GM18517 (cell line): ENCODE results near the gene PEAK3.

Source experiments
- ATAC-seq: cut with Tn5 transposase; IDR thresholded peaks from one replicate; pipeline ENCODE4 v1.9.1; 2021; ENCODE audit warnings: mild to moderate bottlenecking, moderate library complexity; ENCODE audit not compliant: unreplicated experiment

PEAK3 gene

GRCh38 chr19:2282062-2282861 lies at the start of gene PEAK3:
PEAK3 (minus strand) TSS chr19:2282175; CDS start chr19:2280931, 1,244 bp downstream.
- ATAC-seq: no peak

- ATAC-seq: no peak
Measured at GRCh38 chr19:2330632-2331284, 48.8 kb upstream of the PEAK3 start.

GRCh38 chr19:2330255-2330631 lies 48.3 kb upstream of the PEAK3 start:
- ATAC-seq: no peak

- ATAC-seq: no peak
Measured at GRCh38 chr19:2329501-2329916, 47.5 kb upstream of the PEAK3 start.

GRCh38 chr19:2329149-2329478 lies 47.1 kb upstream of the PEAK3 start:
- no peak for ATAC-seq

GRCh38 chr19:2328401-2329148 lies 46.6 kb upstream of the PEAK3 start, which contains the start of the genes LSM7 and SPPL2B:
LSM7 (minus strand) TSS chr19:2328586; CDS start chr19:2328566, 20 bp downstream.
SPPL2B (plus strand) TSS chr19:2328684; CDS start chr19:2328710, 26 bp downstream.
- ATAC-seq: peak; percentile 55

- peak; percentile 13 for ATAC-seq
Measured at GRCh38 chr19:2327773-2328400, 45.9 kb upstream of the PEAK3 start.

GRCh38 chr19:2326699-2327360 lies 44.9 kb upstream of the PEAK3 start:
- ATAC-seq: no peak

- no peak for ATAC-seq
Measured at GRCh38 chr19:2325281-2326046, 43.5 kb upstream of the PEAK3 start.

- no peak for ATAC-seq
Measured at GRCh38 chr19:2324220-2324948, 42.4 kb upstream of the PEAK3 start.

- ATAC-seq: no peak
Measured at GRCh38 chr19:2323707-2324106, 41.7 kb upstream of the PEAK3 start.

- no peak for ATAC-seq
Measured at GRCh38 chr19:2321565-2322283, 39.7 kb upstream of the PEAK3 start.

GRCh38 chr19:2320939-2321338 lies 39.0 kb upstream of the PEAK3 start:
- no peak for ATAC-seq

- ATAC-seq: no peak
Measured at GRCh38 chr19:2320049-2320448, 38.1 kb upstream of the PEAK3 start.

- no peak for ATAC-seq
Measured at GRCh38 chr19:2319551-2319950, 37.6 kb upstream of the PEAK3 start.

- ATAC-seq: no peak
Measured at GRCh38 chr19:2318923-2319322, 36.9 kb upstream of the PEAK3 start.

GRCh38 chr19:2317756-2318155 lies 35.8 kb upstream of the PEAK3 start:
- no peak for ATAC-seq

GRCh38 chr19:2317300-2317699 lies 35.3 kb upstream of the PEAK3 start:
- ATAC-seq: no peak
